ENCODE results near the gene MEIKIN.

- TF ChIP-seq YY1 (IDR thresholded peaks at IDR 0.05; ENCODE audit: insufficient read depth, insufficient read length) (no peak), ZNF274 (IDR thresholded peaks at IDR 0.05; ENCODE audit: low read depth, low read length) (no peak)
These were observed 153.6 kb downstream of the MEIKIN start for GRCh38 chr5:131791866-131792265.

Measured in NT2/D1 (cell line).